HFFc6 (cell line): Measurements from ENCODE around the gene BBS4. TPM values are rescaled to one million over a fixed set of nuclear protein-coding genes. Genes with fewer than 3 reads are reported as not detected.

Experiments used
- DNase-seq: peaks from one replicate; pipeline ENCODE4 v3.0.0-alpha.2; 2018
- H3K27ac Mint-ChIP-seq: 2 replicates; pipeline ENCODE4 v1.8.0; 2020; ENCODE audit warnings: mild to moderate bottlenecking, mixed read lengths
- H3K27me3 Mint-ChIP-seq: 2 replicates; pipeline ENCODE4 v1.8.0; 2021; ENCODE audit warnings: mild to moderate bottlenecking, moderate library complexity, mixed read lengths; ENCODE audit not compliant: insufficient read depth
- H3K36me3 Mint-ChIP-seq: 2 replicates; pipeline ENCODE4 v1.8.0; 2021; ENCODE audit warnings: low read depth, mixed read lengths
- H3K4me1 Mint-ChIP-seq: 2 replicates; pipeline ENCODE4 v1.8.0; 2020; ENCODE audit warnings: low read depth, mixed read lengths
- H3K4me3 Mint-ChIP-seq: 2 replicates; pipeline ENCODE4 v1.8.0; 2020; ENCODE audit warnings: mild to moderate bottlenecking, moderate library complexity, mixed read lengths
- H3K9me3 Mint-ChIP-seq: 2 replicates; pipeline ENCODE4 v1.8.0; 2020; ENCODE audit warnings: mild to moderate bottlenecking, mixed read lengths
- total RNA-seq, 6 experiments: library from RNA; stranded (reverse); fragmentation: NEBNext Ultra II Directional; extraction: Animal tissue kit (Norgen Biotek cat#: 25700); gene quantifications; 2 replicates in 1 of 6; 3 replicates in 5 of 6; pipeline ENCODE4 v1.2.3, GENCODE V29; 2021
- TF ChIP-seq, protein P1 (sequence below): fragments of 200-600 bp; sonication (generic); IDR thresholded peaks from 2 replicates; pipeline ENCODE4 v1.5.0; 2021; ENCODE audit warnings: antibody characterized with exemption, mild to moderate bottlenecking

Gene BBS4
- total RNA-seq, 6 experiments from 2014 or later: 10.3 to 12.9 (median 12.5) TPM

DNA sequence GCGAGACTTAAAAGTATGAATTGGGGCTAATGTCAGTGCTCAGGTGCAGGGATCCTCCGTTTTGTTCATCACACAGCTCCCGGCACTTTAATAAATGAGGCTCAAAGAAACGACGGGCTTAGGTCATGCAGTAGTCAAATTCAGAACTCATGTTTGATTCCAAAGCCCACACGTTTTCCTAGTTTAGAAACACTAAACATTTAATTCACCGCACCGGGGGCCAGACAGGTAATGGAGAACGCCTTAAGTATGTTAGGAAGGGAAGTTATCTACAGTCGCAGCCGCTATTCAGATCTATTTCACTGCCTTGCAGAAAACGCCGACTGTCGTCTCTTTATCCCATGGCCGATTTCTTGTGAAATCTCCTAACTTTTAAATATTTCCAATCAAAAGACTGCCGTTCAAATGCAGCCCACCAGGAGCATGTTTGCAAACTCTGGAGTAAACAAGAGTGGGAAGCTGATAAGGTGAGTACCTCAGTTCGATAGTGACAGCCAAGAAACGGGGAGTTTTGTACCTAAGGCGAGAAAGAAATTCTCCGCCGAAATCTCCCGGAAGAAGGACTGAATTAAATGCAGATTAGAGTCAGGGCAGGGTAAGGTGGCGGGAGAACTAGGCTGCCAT lies 594 bp upstream of the BBS4 start:
- DNase-seq: no peak
- TF ChIP-seq, protein P1, sequence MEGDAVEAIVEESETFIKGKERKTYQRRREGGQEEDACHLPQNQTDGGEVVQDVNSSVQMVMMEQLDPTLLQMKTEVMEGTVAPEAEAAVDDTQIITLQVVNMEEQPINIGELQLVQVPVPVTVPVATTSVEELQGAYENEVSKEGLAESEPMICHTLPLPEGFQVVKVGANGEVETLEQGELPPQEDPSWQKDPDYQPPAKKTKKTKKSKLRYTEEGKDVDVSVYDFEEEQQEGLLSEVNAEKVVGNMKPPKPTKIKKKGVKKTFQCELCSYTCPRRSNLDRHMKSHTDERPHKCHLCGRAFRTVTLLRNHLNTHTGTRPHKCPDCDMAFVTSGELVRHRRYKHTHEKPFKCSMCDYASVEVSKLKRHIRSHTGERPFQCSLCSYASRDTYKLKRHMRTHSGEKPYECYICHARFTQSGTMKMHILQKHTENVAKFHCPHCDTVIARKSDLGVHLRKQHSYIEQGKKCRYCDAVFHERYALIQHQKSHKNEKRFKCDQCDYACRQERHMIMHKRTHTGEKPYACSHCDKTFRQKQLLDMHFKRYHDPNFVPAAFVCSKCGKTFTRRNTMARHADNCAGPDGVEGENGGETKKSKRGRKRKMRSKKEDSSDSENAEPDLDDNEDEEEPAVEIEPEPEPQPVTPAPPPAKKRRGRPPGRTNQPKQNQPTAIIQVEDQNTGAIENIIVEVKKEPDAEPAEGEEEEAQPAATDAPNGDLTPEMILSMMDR: peak; percentile 28; the same call in 1 of the 2 replicates
- Mint-ChIP-seq H3K27me3 (peaks cover 1% of the 10 kb centered on the region), H3K27ac (peak overlapping the region; percentile 91), H3K9me3 (no peaks in the 10 kb centered on the region), H3K4me3 (peak overlapping the region; percentile 91), H3K4me1 (peaks cover 9% of the 10 kb centered on the region), H3K36me3 (no peaks in the 10 kb centered on the region)

DNA sequence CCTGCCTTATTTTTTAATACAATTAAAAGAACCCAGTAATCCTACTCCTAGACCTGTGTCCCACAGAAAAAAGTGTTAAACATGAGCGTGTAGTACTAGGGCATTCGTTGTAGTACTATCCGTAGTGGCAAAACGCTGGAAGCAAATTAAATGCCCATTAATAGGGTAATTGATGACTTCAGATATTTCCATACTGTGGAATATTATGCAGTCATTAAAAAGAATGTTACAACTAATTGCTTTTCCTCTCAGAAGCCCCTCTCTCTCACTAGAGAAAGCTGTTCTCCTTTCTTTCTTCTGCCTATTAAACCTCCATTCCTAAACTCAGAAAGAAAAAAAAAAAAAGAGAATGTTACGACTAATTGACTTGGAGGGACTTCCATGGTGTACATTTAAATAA lies 2.7 kb downstream of the BBS4 start:
- H3K4me3 Mint-ChIP-seq: no peak overlapping the region
- H3K27ac Mint-ChIP-seq: no peak overlapping the region
- H3K36me3 Mint-ChIP-seq: no peaks in the 10 kb centered on the region
- H3K27me3 Mint-ChIP-seq: no peaks in the 10 kb centered on the region; the same call in 1 of the 2 replicates
- no peak for DNase-seq
- TF ChIP-seq, protein P1: no peak
- peaks cover 9% of the 10 kb centered on the region for H3K4me1 Mint-ChIP-seq
- H3K9me3 Mint-ChIP-seq: no peaks in the 10 kb centered on the region

DNA sequence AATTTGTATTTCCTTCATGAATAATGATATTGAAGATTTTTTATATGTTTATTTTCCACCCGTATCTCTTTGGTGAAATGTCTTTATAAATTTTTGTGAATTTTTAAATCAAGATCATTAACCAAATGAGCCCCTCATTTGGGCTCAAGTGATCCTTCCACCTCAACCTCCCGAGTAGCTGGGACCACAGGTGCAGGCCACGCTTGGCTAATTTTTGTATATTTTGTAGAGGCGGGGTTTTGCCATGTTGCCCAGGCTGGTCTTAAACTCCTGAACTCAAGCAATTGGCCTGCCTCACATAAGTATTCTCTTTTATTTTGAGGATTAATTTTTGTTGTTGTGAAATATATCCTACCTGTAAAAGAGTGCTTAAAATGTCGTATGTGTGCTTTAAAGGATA lies 4.9 kb downstream of the BBS4 start:
- TF ChIP-seq, protein P1: no peak
- DNase-seq: no peak
- no peaks in the 10 kb centered on the region for H3K36me3 Mint-ChIP-seq
- no peaks in the 10 kb centered on the region for H3K27me3 Mint-ChIP-seq
- H3K27ac Mint-ChIP-seq: no peak overlapping the region
- no peak overlapping the region for H3K4me3 Mint-ChIP-seq
- no peaks in the 10 kb centered on the region for H3K9me3 Mint-ChIP-seq
- H3K4me1 Mint-ChIP-seq: no peaks in the 10 kb centered on the region

DNA sequence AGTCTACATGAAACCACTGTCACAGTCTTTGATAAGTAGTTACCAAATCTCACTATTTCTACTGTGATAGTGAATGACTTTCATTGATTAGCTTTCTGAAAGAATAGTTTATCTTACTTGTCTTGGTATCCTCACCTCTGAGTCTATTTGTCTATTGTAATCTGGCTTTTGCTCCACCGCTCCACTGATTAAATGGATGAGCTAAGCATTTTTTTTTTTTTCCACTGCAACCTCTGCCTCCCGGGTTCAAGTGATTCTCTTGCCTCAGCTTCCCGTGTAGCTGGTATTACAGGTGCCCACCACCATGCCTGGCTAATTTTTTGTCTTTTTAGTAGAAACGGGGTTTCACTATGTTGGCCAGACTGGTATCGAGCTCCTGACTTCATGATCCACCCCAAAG lies 12.9 kb downstream of the BBS4 start:
- TF ChIP-seq, protein P1: no peak
- H3K9me3 Mint-ChIP-seq: no peaks in the 10 kb centered on the region
- no peak for DNase-seq

DNA sequence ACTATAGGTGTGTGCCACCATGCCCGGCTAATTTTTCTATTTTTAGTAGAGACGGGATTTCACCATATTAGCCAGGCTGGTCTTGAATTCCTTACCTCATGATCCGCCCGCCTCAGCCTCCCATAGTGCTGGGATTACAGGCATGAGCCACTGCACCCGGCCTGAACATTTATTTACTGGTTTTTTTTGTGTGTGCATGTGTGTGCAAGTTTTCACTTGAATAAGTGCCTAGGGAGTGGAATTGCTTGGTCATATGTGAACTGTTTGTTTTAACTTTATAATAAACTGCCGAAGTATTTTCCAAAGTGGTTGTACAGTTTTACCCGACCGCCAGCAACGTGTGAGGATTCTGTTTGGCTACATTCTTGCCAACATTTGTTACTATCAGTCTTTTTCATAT lies 14.1 kb downstream of the BBS4 start:
- Mint-ChIP-seq H3K4me3 (no peak overlapping the region), H3K4me1 (no peaks in the 10 kb centered on the region), H3K27me3 (peaks cover 4% of the 10 kb centered on the region)

More for the DNA sequence above, 12.9 kb downstream of the BBS4 start:
- Mint-ChIP-seq H3K27ac (no peak overlapping the region), H3K4me1 (no peaks in the 10 kb centered on the region), H3K36me3 (no peaks in the 10 kb centered on the region), H3K27me3 (peaks cover 4% of the 10 kb centered on the region), H3K4me3 (no peak overlapping the region)

More for the DNA sequence above, 14.1 kb downstream of the BBS4 start:
- Mint-ChIP-seq H3K36me3 (no peaks in the 10 kb centered on the region), H3K9me3 (no peaks in the 10 kb centered on the region), H3K27ac (no peak overlapping the region)
- no peak for DNase-seq
- TF ChIP-seq, protein P1: no peak
